GM12878 (cell line): ENCODE data around the gene AMER2. TPM values are rescaled to one million over a fixed set of nuclear protein-coding genes. Genes with fewer than 3 reads are reported as not detected.

Experiments
- ATAC-seq: fragments of 200-7000 bp; cut with Tn5 transposase; 3 replicates; pipeline ENCODE4 v1.9.1; 2020; ENCODE audit warnings: mild to moderate bottlenecking, moderate library complexity
- BruUV-seq: library from RNA; stranded (reverse); fragments of 400-500 nt; replicated peaks from 2 replicates; lab custom pipeline; 2021; lab: Mats Ljungman, UMichigan
- CTCF ChIA-PET: fragments of 300-600 bp; sonication (Branson Sonifier 250); formaldehyde crosslinking; extraction: SDS; loops from one replicate; lab custom pipeline; 2021; ENCODE audit warnings: inconsistent platforms; lab: Yijun Ruan, JAX
- POLR2A ChIA-PET: fragments of 350-600 bp; formaldehyde crosslinking; extraction: SDS; loops from one replicate; lab custom pipeline; 2021; ENCODE audit warnings: inconsistent platforms; lab: Charles Lee
- RAD21 ChIA-PET: fragments of 300-600 bp; sonication (Branson Sonifier 250); formaldehyde crosslinking; loops from one replicate; lab custom pipeline; 2023; ENCODE audit warnings: antibody characterized with exemption; ENCODE audit not compliant: unreplicated experiment; lab: Charles Lee
- SMC1A ChIA-PET: fragments of 300-600 bp; sonication (Branson Sonifier 250); formaldehyde crosslinking; loops from one replicate; lab custom pipeline; 2023; ENCODE audit not compliant: unreplicated experiment, uncharacterized antibody; lab: Charles Lee
- DNase-seq: peaks from one replicate; pipeline ENCODE4 v3.0.0-alpha.2; 2011; ENCODE audit warnings: low read depth, low spot score
- FAIRE-seq: peaks from 3 replicates; lab custom pipeline; 2011; peaks lifted over from hg19 to GRCh38; lab: Jason Lieb, UNC
- H2AFZ ChIP-seq: 2 replicates; pipeline ENCODE4 v1.6.0; 2011; ENCODE audit warnings: low read depth, low read length, control low read depth; ENCODE audit not compliant: control insufficient read depth
- H3K27ac ChIP-seq: 2 replicates; pipeline ENCODE4 v1.5.1; 2011; ENCODE audit warnings: control low read depth; ENCODE audit not compliant: control insufficient read depth, insufficient read depth
- H3K27me3 ChIP-seq, 2 experiments: replicated peaks in 1 of 2; 2 replicates each; pipeline versions ENCODE4 v1.6.0 to v1.6.1; 2011; ENCODE audit warnings: low read length in 1 of 2; ENCODE audit not compliant: control insufficient read depth in 2 of 2, insufficient read depth in 2 of 2
- H3K36me3 ChIP-seq, 2 experiments: 2 replicates each; pipeline ENCODE4 v1.5.1; 2011; ENCODE audit warnings: low read length in 1 of 2; ENCODE audit not compliant: control insufficient read depth in 2 of 2, insufficient read depth in 2 of 2
- H3K4me1 ChIP-seq: 2 replicates; pipeline ENCODE4 v1.6.1; 2011; ENCODE audit warnings: mild to moderate bottlenecking, low read length, moderate library complexity, mixed read lengths; ENCODE audit not compliant: control insufficient read depth, insufficient read depth
- H3K4me2 ChIP-seq: 2 replicates; pipeline ENCODE4 v1.6.0; 2011; ENCODE audit warnings: control low read depth; ENCODE audit not compliant: control insufficient read depth, insufficient read depth
- H3K4me3 ChIP-seq: fragments of 200-600 bp; sonication (generic); 2 replicates; pipeline ENCODE4 v1.5.1; 2016
- H3K79me2 ChIP-seq: 2 replicates; pipeline ENCODE4 v1.6.0; 2011; ENCODE audit warnings: low read length; ENCODE audit not compliant: control insufficient read depth, insufficient read depth
- H3K9ac ChIP-seq: 2 replicates; pipeline ENCODE4 v1.8.0; 2011; ENCODE audit warnings: low read length, control low read depth, mixed read lengths; ENCODE audit not compliant: control insufficient read depth, insufficient read depth
- H3K9me3 ChIP-seq: replicated peaks from 3 replicates; pipeline ENCODE4 v1.5.1; 2011; ENCODE audit warnings: mild to moderate bottlenecking, low read length; ENCODE audit not compliant: control insufficient read depth, insufficient read depth
- H4K20me1 ChIP-seq: 2 replicates; pipeline ENCODE4 v1.6.0; 2011; ENCODE audit not compliant: control insufficient read depth, insufficient read depth
- BCL3 ChIP-seq: IDR thresholded peaks from 2 replicates; pipeline ENCODE4 v1.6.1; 2011; ENCODE audit warnings: borderline replicate concordance, low read depth, mild to moderate bottlenecking, moderate library complexity, low read length; ENCODE audit not compliant: insufficient read depth, poor library complexity, severe bottlenecking
- DPF2 ChIP-seq: fragments of 450-650 bp; IDR thresholded peaks from 2 replicates; pipeline ENCODE4 v1.6.1; 2017; ENCODE audit warnings: mild to moderate bottlenecking
- ESRRA ChIP-seq: IDR thresholded peaks from 2 replicates; pipeline ENCODE4 v1.6.1; 2012; ENCODE audit warnings: mild to moderate bottlenecking, low read length, improper control_type of control experiment
- HDAC6 ChIP-seq: fragments of 200-600 bp; sonication (generic); IDR thresholded peaks from one replicate; pipeline ENCODE4 v1.8.0; 2017; ENCODE audit warnings: antibody characterized with exemption; ENCODE audit not compliant: unreplicated experiment
- SUZ12 ChIP-seq: fragments of 200-600 bp; sonication (generic); IDR thresholded peaks from one replicate; pipeline ENCODE4 v1.6.1; 2018; ENCODE audit warnings: antibody characterized with exemption, mild to moderate bottlenecking; ENCODE audit not compliant: unreplicated experiment
- USF1 ChIP-seq: IDR thresholded peaks from 2 replicates; pipeline ENCODE4 v1.6.1; 2011; ENCODE audit warnings: borderline replicate concordance, low read depth, mild to moderate bottlenecking, moderate library complexity, mixed read lengths, low read length; ENCODE audit not compliant: insufficient read depth; ENCODE audit errors: extremely low read length
- WGBS: methylation state at CpG from one replicate; pipeline ENCODE4 v1.1.6; 2016; ENCODE audit warnings: low lambda C conversion rate; ENCODE audit not compliant: insufficient replicate concordance, insufficient coverage; ENCODE audit errors: missing lambda C conversion rate; 5-methylcytosine and 5-hydroxymethylcytosine counted together
- in situ Hi-C: fragments of 300-500 bp; cut with MboI; formaldehyde crosslinking; loops from 9 replicates; pipeline ENCODE4 v1.14.3; 2018; ENCODE audit warnings: mixed read lengths
- intact Hi-C: fragments of 100-400 bp; cut with micrococcal nuclease; formaldehyde crosslinking; loops from one replicate; pipeline ENCODE4 v1.14.2; 2022; ENCODE audit not compliant: unreplicated experiment
- polyA plus RNA-seq, 11 experiments: library from polyadenylated mRNA; depleted of rRNA in 4 of 11; unstranded in 6 of 11; stranded (reverse) in 5 of 11; fragments of >200 nt; fragmentation: Nextera tagmentation in 4 of 11; fragmentation: Illumina TruSeq in 1 of 11; extraction: Ambion mirVana in 4 of 11; extraction: Trizol in 1 of 11; gene quantifications; 1 replicate in 1 of 11; 2 replicates in 10 of 11; pipeline versions ENCODE4 v1.2.1 to v1.2.3, GENCODE V29; 2011 to 2016; ENCODE audit warnings: inconsistent platforms in 2 of 11, missing spikeins in 2 of 11, low read depth in 1 of 11
- total RNA-seq, 4 experiments: library from RNA; depleted of rRNA in 3 of 4; stranded (reverse); fragments of >200 nt in 3 of 4; fragmentation: Illumina TruSeq in 1 of 4; extraction: Trizol in 1 of 4; gene quantifications; 2 replicates each; pipeline versions ENCODE4 v1.2.1 to v1.2.3, GENCODE V29; 2013 to 2021

Gene AMER2
- total and polyA plus RNA-seq, 10 of the 15 experiments (the other 5 are each of a cell fraction or from before 2014, with no cell fraction given), result 0.01 to 0.34 (median 0.21) TPM

- in situ Hi-C loops, result no loop called here
- CTCF ChIA-PET, result no interaction called here
These were observed 1.5 kb downstream of the AMER2 start for GRCh38 chr13:25170554-25171111.

More at GRCh38 chr13:25170554-25171111, 1.5 kb downstream of the AMER2 start:
- RAD21 ChIA-PET, result no interaction called here
- peak overlapping the region; percentile 37; the same call in 1 of the 2 replicates for H3K4me2 ChIP-seq
- H3K4me1 ChIP-seq, result no peaks in the 10 kb centered on the region
- 3% methylated on average over 68 of the region's 75 CpGs for WGBS
- SMC1A ChIA-PET, result no interaction called here
- FAIRE-seq (no peak), ATAC-seq (no peak), DNase-seq (no peak)
- H3K4me3 ChIP-seq, result no peak overlapping the region
- no peak overlapping the region for H3K9ac ChIP-seq
- H3K36me3 ChIP-seq, result no peaks in the 10 kb centered on the region
- H3K9me3 ChIP-seq, result peaks cover 5% of the 10 kb centered on the region; the same call in 2 of the 3 replicates
- TF ChIP-seq DPF2 (no peak), ESRRA (no peak), USF1 (no peak), HDAC6 (peak; percentile 67), BCL3 (no peak), SUZ12 (peak; percentile 26)
- intact Hi-C loops, result no loop called here
- POLR2A ChIA-PET, result no interaction called here
- H3K27me3 ChIP-seq, result peaks cover 6 to 8% of the 10 kb centered on the region in 2 experiments
- H2AFZ ChIP-seq, result no peak overlapping the region
- BruUV-seq, result no TSS peak
- H3K79me2 ChIP-seq, result no peaks in the 10 kb centered on the region
- no peak overlapping the region for H3K27ac ChIP-seq
- no peaks in the 10 kb centered on the region for H4K20me1 ChIP-seq
